Fibroblast of pulmonary artery (primary cell): ENCODE data around the gene FAM221B.

ENCODE experiments used
- DNase-seq: peaks from one replicate; pipeline ENCODE4 v3.0.0-alpha.2; 2010; ENCODE audit warnings: low read depth
- H3K4me3 ChIP-seq: replicated peaks from 2 replicates; pipeline ENCODE4 v1.5.1; 2011; ENCODE audit warnings: low read depth, mild to moderate bottlenecking, control low read depth, low read length, moderate library complexity
- TF ChIP-seq, protein P1 (sequence below): IDR thresholded peaks from 2 replicates; pipeline ENCODE4 v1.5.1; 2011; ENCODE audit warnings: mild to moderate bottlenecking, control low read depth, low read length, inconsistent platforms; ENCODE audit errors: missing control alignments

FAM221B gene

DNA sequence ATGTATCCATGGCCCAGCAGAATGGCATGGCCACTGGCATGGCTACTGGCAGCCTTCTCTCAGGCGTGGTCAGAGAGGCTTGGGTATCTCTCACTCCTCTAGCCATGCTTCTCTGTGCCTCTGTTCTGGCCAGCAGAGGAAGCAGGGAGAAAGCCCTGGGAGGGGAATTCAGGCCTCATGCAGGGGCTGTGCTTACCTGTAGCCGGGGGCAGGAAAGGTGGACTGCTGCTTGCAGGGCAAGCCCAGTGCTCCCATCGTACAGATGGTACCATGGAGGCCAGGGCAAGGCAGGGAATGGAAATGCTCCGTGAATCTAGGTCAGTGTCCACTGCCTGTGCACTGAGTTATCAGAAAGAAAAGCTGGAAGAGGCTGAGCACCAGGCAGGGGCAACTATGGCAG is 39.0 kb upstream of the FAM221B start:
- DNase-seq = no peak
- TF ChIP-seq, protein P1, sequence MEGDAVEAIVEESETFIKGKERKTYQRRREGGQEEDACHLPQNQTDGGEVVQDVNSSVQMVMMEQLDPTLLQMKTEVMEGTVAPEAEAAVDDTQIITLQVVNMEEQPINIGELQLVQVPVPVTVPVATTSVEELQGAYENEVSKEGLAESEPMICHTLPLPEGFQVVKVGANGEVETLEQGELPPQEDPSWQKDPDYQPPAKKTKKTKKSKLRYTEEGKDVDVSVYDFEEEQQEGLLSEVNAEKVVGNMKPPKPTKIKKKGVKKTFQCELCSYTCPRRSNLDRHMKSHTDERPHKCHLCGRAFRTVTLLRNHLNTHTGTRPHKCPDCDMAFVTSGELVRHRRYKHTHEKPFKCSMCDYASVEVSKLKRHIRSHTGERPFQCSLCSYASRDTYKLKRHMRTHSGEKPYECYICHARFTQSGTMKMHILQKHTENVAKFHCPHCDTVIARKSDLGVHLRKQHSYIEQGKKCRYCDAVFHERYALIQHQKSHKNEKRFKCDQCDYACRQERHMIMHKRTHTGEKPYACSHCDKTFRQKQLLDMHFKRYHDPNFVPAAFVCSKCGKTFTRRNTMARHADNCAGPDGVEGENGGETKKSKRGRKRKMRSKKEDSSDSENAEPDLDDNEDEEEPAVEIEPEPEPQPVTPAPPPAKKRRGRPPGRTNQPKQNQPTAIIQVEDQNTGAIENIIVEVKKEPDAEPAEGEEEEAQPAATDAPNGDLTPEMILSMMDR = no peak
- H3K4me3 ChIP-seq = no peak overlapping the region

DNA sequence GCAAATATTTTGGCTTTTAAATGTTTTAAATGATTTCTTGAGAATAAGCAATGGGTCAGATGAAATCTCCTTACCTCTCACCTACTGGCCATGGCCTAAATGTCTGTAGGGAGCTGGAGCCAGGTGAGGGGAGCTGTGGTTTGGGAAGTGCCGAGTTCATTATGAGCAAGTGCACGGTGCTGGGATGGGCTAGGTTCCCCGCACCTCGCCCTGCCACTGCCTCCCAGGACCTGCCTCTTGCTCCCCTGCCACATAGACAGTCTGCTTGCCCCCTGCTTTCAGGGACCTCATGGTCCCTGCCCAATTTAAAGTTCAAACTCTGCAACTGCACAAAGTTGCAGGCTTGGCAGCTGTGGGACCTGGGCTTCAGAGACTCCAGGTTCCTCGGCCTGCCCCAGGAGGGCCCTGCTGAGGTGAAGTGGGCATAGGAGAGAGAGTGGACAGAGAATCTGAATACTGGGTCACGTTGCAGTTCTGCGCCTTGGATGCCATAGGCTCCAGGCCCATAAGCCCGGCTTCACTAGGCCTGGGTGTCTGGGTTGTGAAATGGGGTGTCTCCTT is 36.2 kb upstream of the FAM221B start:
- DNase-seq = no peak
- no peak overlapping the region for H3K4me3 ChIP-seq
- TF ChIP-seq, protein P1 = no peak

DNA sequence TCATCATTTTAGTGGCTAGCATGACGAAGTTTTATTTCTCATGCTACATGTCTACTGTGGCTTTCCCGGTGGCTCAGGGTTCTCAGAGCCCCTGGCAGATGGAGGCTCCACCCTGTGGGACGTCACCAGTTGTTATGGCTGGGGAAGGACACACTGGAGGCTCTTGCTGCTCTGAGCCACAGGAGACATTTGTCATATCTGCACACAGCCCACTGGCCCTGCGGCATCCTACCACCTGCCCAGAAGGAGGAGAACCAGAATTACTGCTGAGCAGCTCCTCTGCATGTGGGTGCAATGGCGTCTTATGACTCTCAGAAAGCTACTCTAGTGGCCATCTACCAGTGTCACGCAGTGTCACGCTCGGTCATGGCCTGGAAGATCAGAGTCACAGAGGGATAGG is 35.1 kb upstream of the FAM221B start:
- no peak for DNase-seq
- no peak overlapping the region for H3K4me3 ChIP-seq
- TF ChIP-seq, protein P1 = no peak

DNA sequence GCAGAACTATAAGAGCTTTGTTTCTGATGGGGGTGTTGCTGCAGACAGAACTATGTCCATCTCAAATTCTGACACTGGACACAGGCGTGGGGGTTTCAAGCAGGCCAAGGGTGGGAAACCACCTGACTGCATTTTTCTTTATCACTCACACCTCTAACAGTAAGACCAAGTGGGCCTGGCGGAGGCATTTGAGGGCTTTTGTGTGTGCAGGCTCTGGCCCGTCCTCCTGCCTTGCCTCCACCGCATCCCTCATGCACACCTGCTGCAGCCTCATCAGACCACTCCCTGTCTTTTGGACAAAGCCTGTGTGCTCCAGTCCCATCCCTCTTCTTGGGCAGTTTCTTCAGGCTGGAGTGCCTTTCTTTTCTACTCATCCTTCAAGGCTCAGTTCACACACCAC is 33.8 kb upstream of the FAM221B start:
- DNase-seq = no peak
- no peak overlapping the region for H3K4me3 ChIP-seq
- TF ChIP-seq, protein P1 = no peak

DNA sequence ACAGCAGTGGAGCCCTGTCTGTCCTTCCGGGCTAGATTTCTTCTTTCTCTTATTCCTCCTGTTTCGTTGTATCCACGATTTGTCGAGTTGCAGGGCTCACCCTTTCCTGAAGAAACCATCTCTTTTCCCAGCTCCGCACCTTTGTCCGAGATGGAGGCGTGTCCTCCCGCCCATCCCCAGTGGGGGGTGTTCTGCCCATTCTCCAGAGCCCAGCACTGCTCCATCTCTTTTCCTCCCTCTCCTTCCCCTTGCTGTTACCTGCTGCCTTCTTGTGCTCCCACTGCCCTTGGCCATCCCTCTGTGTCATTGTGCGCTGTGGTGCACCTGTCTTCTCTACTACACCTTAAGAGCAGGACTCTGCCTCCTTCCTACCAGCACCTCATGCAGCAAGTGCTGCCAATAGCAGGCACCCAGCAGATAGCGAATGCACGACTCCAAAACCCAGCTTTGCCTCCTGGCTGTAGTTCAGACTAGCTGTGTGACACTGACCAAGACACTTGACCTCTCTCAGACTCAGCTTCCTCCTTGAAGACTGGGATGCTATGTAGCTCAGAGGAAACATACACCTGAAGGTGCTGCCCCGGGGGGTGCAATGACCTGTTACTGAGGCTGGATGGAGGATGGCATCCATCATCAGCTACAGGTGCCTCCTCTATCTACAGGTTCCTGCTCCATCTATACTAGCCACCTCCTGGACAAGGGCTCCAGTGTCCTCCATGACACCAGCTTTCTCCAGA is 32.8 kb upstream of the FAM221B start:
- TF ChIP-seq, protein P1 = no peak
- H3K4me3 ChIP-seq = no peak overlapping the region
- no peak for DNase-seq

DNA sequence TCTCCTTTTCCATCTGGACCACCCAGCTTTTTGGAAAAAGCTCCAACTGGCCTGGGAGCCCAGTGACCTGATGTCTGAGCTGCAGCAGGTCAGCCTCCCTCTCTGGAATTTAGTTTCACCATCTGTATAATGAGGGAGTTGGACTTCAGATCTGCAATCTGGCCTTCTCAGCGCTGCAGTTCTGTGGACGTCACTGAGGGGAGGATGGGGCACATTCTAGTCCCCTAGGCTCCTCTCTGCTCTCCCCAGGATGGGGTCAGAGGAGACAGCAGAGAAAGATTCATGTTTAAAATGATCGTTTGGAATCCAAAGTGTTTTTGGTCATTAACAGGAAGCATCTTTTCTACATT is 31.4 kb upstream of the FAM221B start:
- TF ChIP-seq, protein P1 = no peak
- H3K4me3 ChIP-seq = no peak overlapping the region
- no peak for DNase-seq

DNA sequence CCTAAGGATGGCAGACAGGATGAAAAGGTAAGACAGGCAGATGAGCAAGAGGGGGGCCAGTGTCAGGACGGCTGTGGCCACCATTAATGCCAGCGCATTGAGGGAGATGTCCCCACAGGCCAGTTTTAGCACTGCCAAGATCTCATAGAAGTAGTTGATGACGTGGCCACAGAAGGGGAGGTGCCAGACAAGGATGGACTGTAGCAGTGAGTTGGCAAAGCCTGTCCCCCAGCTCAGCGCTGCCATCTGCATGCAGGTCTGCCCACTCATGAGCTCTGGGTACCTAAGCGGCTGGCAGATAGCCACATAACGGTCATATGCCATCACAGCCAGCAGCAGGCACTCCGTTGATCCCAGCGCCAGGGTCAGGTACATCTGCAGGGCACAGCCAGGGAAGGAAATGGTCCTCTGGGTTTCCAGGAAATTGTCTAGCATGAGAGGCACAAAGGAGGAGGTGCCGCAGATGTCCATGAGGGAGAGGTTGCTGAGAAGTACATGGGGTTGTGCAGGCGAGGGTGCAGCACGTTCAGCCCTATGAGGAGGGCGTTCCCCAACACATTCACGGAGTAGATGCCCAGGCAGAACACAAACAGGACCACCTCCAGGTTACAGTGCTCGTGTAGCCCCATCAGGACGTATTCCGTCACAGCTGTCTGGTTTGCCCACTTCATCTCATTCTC is 30.9 kb upstream of the FAM221B start:
- DNase-seq = peak; percentile 12
- H3K4me3 ChIP-seq = no peak overlapping the region
- TF ChIP-seq, protein P1 = no peak
